Lung microvascular endothelial cell (primary cell): ENCODE results near the gene NAGS. TPM values are rescaled to one million over a fixed set of nuclear protein-coding genes. Genes with fewer than 3 reads are reported as not detected.
"Not testable (repeated sequence)": the region's sequence is repeated elsewhere in the genome, so short reads cannot be mapped to it uniquely, and the experiment has no call there.

ENCODE experiments used
- DNase-seq, 2 donors: peaks; one replicate each; pipeline versions ENCODE4 v3.0.0 to v3.0.0-alpha.2; 2010; ENCODE audit warnings: low read depth in 2 of 2
- total RNA-seq: library from RNA; depleted of rRNA; stranded (reverse); fragments of >200 nt; gene quantifications from 2 replicates; pipeline ENCODE4 v1.2.1, GENCODE V29; 2014

NAGS gene, protein sequence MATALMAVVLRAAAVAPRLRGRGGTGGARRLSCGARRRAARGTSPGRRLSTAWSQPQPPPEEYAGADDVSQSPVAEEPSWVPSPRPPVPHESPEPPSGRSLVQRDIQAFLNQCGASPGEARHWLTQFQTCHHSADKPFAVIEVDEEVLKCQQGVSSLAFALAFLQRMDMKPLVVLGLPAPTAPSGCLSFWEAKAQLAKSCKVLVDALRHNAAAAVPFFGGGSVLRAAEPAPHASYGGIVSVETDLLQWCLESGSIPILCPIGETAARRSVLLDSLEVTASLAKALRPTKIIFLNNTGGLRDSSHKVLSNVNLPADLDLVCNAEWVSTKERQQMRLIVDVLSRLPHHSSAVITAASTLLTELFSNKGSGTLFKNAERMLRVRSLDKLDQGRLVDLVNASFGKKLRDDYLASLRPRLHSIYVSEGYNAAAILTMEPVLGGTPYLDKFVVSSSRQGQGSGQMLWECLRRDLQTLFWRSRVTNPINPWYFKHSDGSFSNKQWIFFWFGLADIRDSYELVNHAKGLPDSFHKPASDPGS
- total RNA-seq, result 2.0 and 5.0 TPM in 2 replicates

GRCh38 chr17:44004077-44004760 is at the start of gene NAGS:
Gene NAGS (plus strand): TSS chr17:44004622. CDS start chr17:44004664, 42 bp downstream.
- DNase-seq, result peak; percentile 12 to 37

DNA sequence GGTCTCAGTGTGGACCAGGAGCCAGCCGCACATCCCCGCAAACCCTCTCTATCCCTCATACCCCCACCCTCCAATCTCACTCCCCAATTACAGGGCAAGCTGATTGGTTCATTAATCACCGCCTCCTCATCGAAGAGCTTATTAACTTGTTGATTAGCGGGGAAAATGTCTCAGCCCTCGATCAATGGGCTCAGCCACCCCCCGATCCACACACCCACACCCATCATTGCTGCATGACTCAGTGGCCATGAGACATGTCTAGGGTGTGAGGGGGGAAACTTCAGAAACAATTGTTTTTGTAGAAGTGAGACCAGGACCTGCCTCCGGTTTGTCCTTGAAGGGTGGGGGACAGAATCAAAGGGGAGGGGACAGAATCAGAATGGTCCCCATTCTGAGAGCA is 48.2 kb upstream of the NAGS start:
- no peak for DNase-seq

DNA sequence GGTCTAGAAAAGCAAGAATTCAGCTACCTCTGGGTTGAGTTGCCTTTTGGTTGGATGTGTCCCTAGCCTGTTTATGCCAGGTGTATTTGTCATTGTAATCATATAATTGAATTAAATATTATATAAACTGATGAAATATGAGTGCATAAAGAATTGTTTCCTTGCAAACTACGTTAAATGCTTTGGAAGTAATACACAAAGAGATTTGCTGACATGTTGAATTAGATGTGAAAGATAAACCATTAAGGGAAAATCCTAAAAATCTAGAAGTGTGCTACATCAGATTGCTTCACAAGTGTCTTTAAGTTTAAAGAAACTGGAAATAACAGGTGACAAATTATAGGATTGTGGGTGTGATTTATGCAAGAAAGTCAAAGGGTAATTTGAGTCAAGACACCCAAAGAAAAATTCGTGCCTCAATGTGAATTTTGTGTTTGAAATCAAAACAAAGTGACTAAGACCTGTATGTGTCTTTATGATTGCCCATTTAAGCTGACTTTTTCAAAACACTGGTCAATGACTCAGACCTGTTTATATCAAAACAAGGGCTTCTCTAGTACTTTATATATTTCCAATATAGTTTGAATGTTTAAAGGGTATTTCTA is 45.6 kb upstream of the NAGS start:
- no peak for DNase-seq

DNA sequence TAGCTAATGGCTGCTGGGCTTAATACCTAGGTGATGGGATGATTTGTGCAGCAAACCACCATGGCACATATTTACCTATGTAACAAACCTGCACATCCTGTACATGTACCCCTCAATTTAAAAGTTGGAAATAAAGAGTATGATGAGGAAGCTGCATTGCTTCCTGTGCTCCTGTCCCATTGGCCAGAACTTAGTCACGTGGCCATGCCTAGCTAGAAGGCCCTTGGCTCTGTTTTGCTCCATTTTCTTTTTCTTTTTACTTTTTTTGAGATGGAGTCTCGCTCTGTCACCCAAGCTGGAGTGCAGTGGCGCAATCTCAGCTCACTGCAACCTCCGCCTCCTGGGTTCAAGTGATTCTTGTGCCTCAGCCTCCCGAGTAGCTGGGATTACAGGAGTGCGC is 43.1 kb upstream of the NAGS start:
- DNase-seq, result not testable (repeated sequence)

DNA sequence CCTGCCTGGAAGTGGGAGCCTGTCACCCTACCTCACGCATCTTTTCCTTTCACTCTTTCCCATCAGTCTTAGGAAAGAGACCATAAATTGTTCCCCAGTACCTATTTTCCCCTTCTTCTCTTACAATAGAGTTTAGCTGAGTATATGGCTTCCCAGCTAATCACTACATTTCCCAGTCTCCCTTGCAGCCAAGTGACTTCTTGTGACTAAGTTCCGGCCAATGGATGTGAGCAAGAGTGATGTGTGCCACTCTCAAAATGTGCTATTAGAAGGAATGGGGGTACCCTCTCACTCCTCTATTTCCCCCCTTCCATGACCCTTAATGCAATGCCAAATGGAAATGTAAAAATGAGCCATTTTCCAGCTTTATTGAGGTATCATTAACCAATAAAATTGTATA is 42.5 kb upstream of the NAGS start:
- no peak for DNase-seq

- no peak for DNase-seq
Observed at GRCh38 chr17:43962479-43962878, 41.9 kb upstream of the NAGS start.

DNA sequence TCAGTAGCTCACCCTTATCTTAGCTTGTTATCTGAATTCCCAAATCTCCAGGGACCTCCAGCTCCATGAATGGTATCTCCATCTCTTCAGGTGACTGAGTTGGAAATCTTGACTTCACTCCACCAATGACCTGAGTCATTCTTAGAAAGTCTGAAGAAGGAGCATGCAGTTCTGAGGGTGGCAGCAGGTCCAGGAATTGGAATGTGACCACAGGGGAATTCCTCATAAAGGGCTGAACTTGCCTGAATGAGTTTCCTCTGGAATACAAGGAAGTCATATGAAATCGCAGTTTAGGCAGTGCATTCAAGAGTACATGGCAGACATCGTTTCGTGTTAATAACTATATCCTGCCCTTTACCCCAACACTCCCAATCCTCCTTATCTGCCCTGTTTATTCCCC is 38.1 kb upstream of the NAGS start:
- DNase-seq, result no peak

GRCh38 chr17:43967251-43967875 is 37.1 kb upstream of the NAGS start:
- no peak for DNase-seq

DNA sequence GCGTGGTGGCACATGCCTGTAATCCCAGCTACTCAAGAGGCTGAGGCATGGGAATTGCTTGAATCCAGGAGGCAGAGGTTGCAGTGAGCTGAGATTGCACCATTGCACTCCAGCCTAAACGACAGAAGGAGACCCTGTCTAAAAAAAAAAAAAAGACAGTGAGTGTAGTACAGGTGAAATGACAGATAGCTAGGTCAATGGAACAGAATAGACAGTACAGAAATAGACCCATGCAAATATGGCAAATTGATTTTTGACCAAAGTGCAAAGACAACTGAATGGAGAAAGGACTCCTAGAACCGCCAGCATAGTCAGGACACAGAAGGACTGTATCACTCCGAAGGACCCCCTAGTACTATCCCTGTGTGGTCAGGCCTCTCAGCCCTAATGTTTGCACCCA is 34.1 kb upstream of the NAGS start:
- DNase-seq, result no peak

GRCh38 chr17:43971436-43971835 is 33.0 kb upstream of the NAGS start:
- DNase-seq, result not testable (repeated sequence)

DNA sequence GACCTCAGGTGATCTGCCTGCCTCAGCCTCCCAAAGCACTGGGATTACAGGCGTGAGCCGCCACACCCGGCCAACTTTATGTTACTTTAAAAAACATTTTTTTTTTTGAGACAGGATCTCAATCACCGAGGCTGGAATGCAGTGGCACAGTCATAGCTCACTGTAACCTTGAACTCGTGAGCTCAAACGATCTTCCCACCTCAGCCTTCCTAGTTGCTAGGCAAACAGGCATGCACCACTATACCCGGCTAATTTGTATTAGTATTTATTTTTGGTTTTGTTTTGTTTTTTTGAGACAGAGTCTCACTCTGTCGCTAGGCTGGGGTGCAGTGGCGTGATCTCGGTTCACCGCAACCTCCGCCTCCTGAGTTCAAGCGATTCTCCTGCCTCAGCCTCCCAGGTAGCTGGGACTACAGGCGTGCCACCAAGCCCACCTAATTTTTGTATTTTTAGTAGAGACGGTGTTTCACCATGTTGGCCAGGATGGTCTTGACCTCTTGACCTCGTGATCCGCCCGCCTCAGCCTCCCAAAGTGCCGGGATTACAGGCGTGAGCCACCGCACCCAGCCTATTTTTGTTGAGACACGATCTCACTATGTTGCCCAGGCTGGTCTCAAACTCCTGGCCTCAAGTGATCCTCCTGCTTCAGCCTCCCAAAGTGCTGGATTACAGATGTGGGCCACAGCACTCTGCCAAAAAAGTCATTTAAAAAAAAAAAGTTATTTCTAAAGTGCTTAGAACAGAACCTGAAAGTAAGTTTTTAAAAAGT is 31.8 kb upstream of the NAGS start:
- not testable (repeated sequence) for DNase-seq

DNA sequence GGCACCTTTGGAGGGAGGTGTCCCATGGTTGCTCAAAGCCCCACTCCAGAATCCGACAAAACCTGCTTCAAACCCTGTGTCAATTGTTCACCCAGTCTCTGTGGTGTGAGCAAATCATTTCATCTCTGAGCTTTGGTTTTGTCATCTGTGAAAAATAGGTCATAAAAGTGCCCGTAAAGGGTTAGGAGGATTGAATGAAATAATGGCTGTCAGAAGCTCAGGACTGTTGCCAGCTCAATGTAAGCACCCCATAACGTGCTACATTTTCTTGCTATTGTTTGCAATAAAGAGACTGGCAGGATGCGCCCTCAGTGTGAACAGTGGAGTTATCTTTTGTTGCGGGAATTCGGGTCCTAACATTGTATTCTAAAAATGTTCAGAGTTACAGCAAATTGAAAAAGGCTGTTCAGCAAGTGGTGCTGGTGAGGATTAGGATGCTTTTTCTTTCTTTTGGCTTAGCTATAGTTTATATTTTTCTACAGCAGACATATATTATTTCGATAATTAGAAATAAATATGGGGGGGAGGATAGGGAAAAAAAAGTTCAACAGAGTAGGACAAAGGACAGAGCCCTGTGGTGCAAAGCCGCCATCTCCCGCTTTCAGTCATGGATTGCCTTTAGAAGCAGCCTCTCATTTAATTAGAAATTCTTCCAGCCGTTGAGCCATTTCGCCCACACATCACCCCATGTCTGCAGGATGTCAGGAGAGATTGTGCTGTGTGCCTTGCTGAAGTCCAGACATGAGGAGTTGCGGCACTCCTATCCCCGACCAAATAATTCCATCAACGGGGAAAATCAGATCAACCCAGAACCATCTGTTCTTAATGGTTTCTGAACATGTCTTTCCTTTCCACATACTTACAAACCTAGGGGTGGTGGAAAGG is 29.8 kb upstream of the NAGS start:
- no peak for DNase-seq

DNA sequence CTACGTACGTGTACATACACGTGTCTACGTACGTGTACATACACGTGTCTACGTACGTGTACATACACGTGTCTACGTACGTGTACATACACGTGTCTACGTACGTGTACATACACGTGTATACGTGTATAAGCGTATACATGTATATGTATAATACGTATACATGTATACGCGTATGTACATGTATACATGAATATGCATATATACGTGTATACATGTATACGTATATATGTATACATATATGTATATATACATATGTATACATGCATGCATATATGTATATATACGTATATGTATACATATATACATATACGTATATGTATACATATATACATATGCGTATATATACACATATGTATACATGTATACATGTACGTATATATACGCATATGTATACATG is 28.5 kb upstream of the NAGS start:
- DNase-seq, result no peak

- no peak for DNase-seq
Observed at GRCh38 chr17:43976963-43977837, 27.2 kb upstream of the NAGS start.

- DNase-seq, result no peak
Observed at GRCh38 chr17:43978078-43978477, 26.3 kb upstream of the NAGS start.

- DNase-seq, result no peak
Observed at GRCh38 chr17:43979011-43979410, 25.4 kb upstream of the NAGS start.

GRCh38 chr17:43979671-43980070 is 24.8 kb upstream of the NAGS start:
- no peak for DNase-seq

DNA sequence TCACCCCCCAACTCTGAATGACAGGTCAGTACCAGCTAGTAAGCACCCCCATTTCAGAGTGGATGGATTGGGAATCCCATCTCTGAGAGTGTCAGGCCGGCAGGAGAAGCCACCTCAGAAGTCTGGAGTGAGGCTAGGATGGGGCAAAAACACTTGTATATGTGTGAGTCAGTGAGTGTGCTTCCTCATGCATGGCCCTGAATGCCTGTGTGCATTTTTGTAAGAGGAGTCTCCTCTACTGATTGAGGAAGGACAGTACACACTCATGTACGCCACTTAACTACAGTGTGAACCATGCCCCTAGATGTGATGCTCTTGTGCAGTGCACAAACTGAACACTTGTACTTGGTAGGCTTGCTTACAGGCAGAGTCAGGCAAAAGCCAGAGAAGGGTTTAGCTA is 22.3 kb upstream of the NAGS start:
- no peak for DNase-seq

DNA sequence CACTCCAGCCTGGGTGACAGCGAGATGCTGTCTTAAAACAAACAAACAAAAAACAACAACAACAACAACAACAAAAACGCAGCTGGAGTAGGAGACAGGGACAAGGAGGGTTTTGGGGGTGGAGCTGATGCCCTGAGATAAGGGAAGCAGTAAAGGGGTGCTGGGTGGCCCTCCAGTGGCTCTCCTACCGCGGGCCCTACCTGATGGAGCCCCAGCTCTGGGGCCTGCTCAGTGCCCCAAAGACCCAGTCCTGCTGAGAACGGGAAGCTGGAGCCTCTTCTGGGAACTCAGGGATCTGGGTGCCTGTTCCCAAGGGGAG is 21.3 kb upstream of the NAGS start:
- no peak for DNase-seq
